GM19099 (cell line): ENCODE results near the gene TSPAN33.

Source experiments
- POLR2A ChIP-seq: IDR thresholded peaks from 3 replicates; pipeline ENCODE4 v1.6.1; 2011; ENCODE audit warnings: low read depth; ENCODE audit not compliant: insufficient read length; ENCODE audit errors: extremely low read depth

TSPAN33 gene

GRCh38 chr7:129123510-129123857, 21.0 kb upstream of the TSPAN33 start:
- TF ChIP-seq POLR2A, result no peak

- TF ChIP-seq POLR2A, result no peak
Observed at GRCh38 chr7:129126314-129126713, 18.2 kb upstream of the TSPAN33 start.

GRCh38 chr7:129127154-129127553, 17.4 kb upstream of the TSPAN33 start:
- TF ChIP-seq POLR2A, result no peak

GRCh38 chr7:129127601-129128000, 16.9 kb upstream of the TSPAN33 start:
- TF ChIP-seq POLR2A, result no peak

GRCh38 chr7:129134356-129134987, 10.0 kb upstream of the TSPAN33 start:
- no peak for TF ChIP-seq POLR2A

- no peak for TF ChIP-seq POLR2A
Observed at GRCh38 chr7:129136887-129137642, 7.4 kb upstream of the TSPAN33 start.

GRCh38 chr7:129143724-129144094, 798 bp upstream of the TSPAN33 start:
- no peak for TF ChIP-seq POLR2A

GRCh38 chr7:129144834-129145668, 544 bp downstream of the TSPAN33 start:
- TF ChIP-seq POLR2A, result no peak

- peak; percentile 61 for TF ChIP-seq POLR2A
Observed at GRCh38 chr7:129146237-129146979, 1.9 kb downstream of the TSPAN33 start.

GRCh38 chr7:129147731-129148130, 3.2 kb downstream of the TSPAN33 start:
- peak; percentile 21 for TF ChIP-seq POLR2A

GRCh38 chr7:129149511-129149910, 5.0 kb downstream of the TSPAN33 start:
- TF ChIP-seq POLR2A, result no peak

- no peak for TF ChIP-seq POLR2A
Observed at GRCh38 chr7:129150199-129150996, 5.9 kb downstream of the TSPAN33 start.

GRCh38 chr7:129157651-129158050, 13.1 kb downstream of the TSPAN33 start:
- TF ChIP-seq POLR2A, result no peak

GRCh38 chr7:129159539-129159938, 15.0 kb downstream of the TSPAN33 start:
- TF ChIP-seq POLR2A, result no peak

- no peak for TF ChIP-seq POLR2A
Observed at GRCh38 chr7:129160161-129160905, 15.8 kb downstream of the TSPAN33 start.
